Spleen (tissue), 7 donors: ENCODE data around the gene GALNT12.

Source experiments
- POLR2A ChIP-seq, 3 donors: fragments of 450-650 bp; IDR thresholded peaks; one replicate each; pipeline ENCODE4 v1.5.1; 2017; ENCODE audit warnings: antibody characterized with exemption in 3 of 3, mild to moderate bottlenecking in 1 of 3
- POLR2AphosphoS5 ChIP-seq, 3 donors: sonication (generic); formaldehyde crosslinking; IDR thresholded peaks; one replicate each; pipeline ENCODE4 v1.5.1; 2017; ENCODE audit warnings: antibody characterized with exemption in 3 of 3
- TF ChIP-seq, protein P1 (sequence below), 11 experiments: fragments of 200-600 bp in 7 of 11; fragments of 450-650 bp in 4 of 11; sonication (generic) in 4 of 11; IDR thresholded peaks in 8 of 11; conservative IDR thresholded peaks in 3 of 11; 1 replicate in 7 of 11; 2 replicates in 4 of 11; pipeline versions ENCODE4 v1.4.0 to v1.8.0; 2016 to 2021; ENCODE audit warnings: antibody characterized with exemption in 11 of 11, inconsistent platforms in 4 of 11, mild to moderate bottlenecking in 1 of 11
- donor health status: DM: no; HTN: no; CAD: no; lungs with moderate emphysema.
- donor health status: DM: no; HTN: no; CAD: no.
- donor health status: DM: no; HTN: no; CAD: no.

DNA sequence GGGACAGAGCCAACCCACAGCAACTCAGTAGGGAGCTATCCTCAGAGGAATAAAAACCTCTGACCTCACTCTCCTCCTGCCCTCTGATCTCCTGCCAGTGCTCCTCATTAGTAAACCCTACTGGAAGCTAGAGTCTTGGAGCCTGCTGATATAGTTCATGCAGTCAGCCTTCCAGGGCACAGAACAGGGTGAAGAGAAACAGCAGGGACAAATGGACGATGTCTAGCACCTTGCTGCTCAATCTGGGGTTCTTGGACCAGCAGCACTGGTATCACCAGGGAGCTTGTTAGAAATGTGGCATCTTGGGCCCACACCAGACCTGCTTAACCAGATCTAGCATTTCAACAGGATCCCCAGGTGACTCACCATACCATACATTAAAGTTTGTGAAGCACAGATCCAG is 5.5 kb upstream of the GALNT12 start:
- TF ChIP-seq POLR2A (IDR thresholded peaks at IDR 0.05), result no peak
- TF ChIP-seq, protein P1, sequence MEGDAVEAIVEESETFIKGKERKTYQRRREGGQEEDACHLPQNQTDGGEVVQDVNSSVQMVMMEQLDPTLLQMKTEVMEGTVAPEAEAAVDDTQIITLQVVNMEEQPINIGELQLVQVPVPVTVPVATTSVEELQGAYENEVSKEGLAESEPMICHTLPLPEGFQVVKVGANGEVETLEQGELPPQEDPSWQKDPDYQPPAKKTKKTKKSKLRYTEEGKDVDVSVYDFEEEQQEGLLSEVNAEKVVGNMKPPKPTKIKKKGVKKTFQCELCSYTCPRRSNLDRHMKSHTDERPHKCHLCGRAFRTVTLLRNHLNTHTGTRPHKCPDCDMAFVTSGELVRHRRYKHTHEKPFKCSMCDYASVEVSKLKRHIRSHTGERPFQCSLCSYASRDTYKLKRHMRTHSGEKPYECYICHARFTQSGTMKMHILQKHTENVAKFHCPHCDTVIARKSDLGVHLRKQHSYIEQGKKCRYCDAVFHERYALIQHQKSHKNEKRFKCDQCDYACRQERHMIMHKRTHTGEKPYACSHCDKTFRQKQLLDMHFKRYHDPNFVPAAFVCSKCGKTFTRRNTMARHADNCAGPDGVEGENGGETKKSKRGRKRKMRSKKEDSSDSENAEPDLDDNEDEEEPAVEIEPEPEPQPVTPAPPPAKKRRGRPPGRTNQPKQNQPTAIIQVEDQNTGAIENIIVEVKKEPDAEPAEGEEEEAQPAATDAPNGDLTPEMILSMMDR (IDR thresholded peaks at IDR 0.05 in 8 of 11, conservative IDR thresholded peaks at IDR 0.05 in 3 of 11), result no peak
- TF ChIP-seq POLR2AphosphoS5 (IDR thresholded peaks at IDR 0.05), result no peak
